Endothelial cell of umbilical vein (primary cell): ENCODE data around the gene AKAP13. TPM values are rescaled to one million over a fixed set of nuclear protein-coding genes. Genes with fewer than 3 reads are reported as not detected.

Experiments
- BruUV-seq: library from RNA; stranded (reverse); fragments of 400-500 nt; replicated peaks from 2 replicates; lab custom pipeline; 2021; lab: Mats Ljungman, UMichigan
- CTCF ChIA-PET: fragments of 300-600, 350-600 bp; sonication (Branson Sonifier 250); formaldehyde crosslinking; loops from one replicate; lab custom pipeline; 2021; ENCODE audit warnings: antibody characterized with exemption, inconsistent platforms; lab: Charles Lee
- POLR2A ChIA-PET: fragments of 300-600, 350-600 bp; sonication (Branson Sonifier 250); formaldehyde crosslinking; loops from one replicate; lab custom pipeline; 2021; ENCODE audit warnings: antibody characterized with exemption, inconsistent platforms; lab: Charles Lee
- DNase-seq: peaks from one replicate; pipeline ENCODE4 v3.0.0-alpha.2; 2011; ENCODE audit warnings: low read depth, low spot score
- FAIRE-seq: peaks from 2 replicates; lab custom pipeline; 2011; peaks lifted over from hg19 to GRCh38; lab: Jason Lieb, UNC
- H2AFZ ChIP-seq: 2 replicates; pipeline ENCODE4 v1.6.0; 2012; ENCODE audit warnings: low read depth, low read length, control low read depth, inconsistent platforms
- H3K27ac ChIP-seq: 2 replicates; pipeline ENCODE4 v1.5.1; 2011; ENCODE audit warnings: low read depth, mild to moderate bottlenecking, control low read depth, low read length, moderate library complexity; ENCODE audit not compliant: insufficient read depth
- H3K27me3 ChIP-seq, 2 experiments: 2 replicates each; pipeline versions ENCODE4 v1.6.0 to v1.6.1; 2011; ENCODE audit warnings: low read length in 2 of 2, mixed read lengths in 1 of 2; ENCODE audit not compliant: control insufficient read depth in 2 of 2, insufficient read depth in 2 of 2
- H3K36me3 ChIP-seq, 2 experiments: 2 replicates in 1 of 2; 3 replicates in 1 of 2; pipeline ENCODE4 v1.5.1; 2011; ENCODE audit warnings: low read length in 2 of 2, mild to moderate bottlenecking in 1 of 2, moderate library complexity in 1 of 2; ENCODE audit not compliant: control insufficient read depth in 2 of 2, insufficient read depth in 2 of 2; ENCODE audit errors: extremely low read depth in 1 of 2
- H3K4me1 ChIP-seq: 3 replicates; pipeline ENCODE4 v1.5.1; 2011; ENCODE audit warnings: mild to moderate bottlenecking, low read length; ENCODE audit not compliant: control insufficient read depth, insufficient read depth; ENCODE audit errors: extremely low read depth
- H3K4me2 ChIP-seq: 2 replicates; pipeline ENCODE4 v1.6.1; 2011; ENCODE audit warnings: low read length, control low read depth, mixed read lengths; ENCODE audit not compliant: insufficient read depth
- H3K4me3 ChIP-seq, 3 experiments: fragments of 200-600 bp in 1 of 3; sonication (generic), shearing (Covaris generic) in 1 of 3; replicated peaks in 1 of 3; 2 replicates each; pipeline ENCODE4 v1.5.1; 2011 to 2016; ENCODE audit warnings: control low read depth in 3 of 3, low read length in 3 of 3, mild to moderate bottlenecking in 2 of 3, inconsistent platforms in 1 of 3, low read depth in 1 of 3, moderate library complexity in 1 of 3; ENCODE audit not compliant: insufficient read depth in 1 of 3
- H3K79me2 ChIP-seq: 2 replicates; pipeline ENCODE4 v1.6.0; 2012; ENCODE audit warnings: low read length, inconsistent platforms; ENCODE audit not compliant: control insufficient read depth, insufficient read depth
- H3K9ac ChIP-seq: replicated peaks from 2 replicates; pipeline ENCODE3; 2011; ENCODE audit warnings: low read length, control low read depth; ENCODE audit not compliant: insufficient read depth; ENCODE audit errors: extremely low read depth
- H3K9me1 ChIP-seq: replicated peaks from 3 replicates; pipeline ENCODE4 v1.6.0; 2011; ENCODE audit warnings: mild to moderate bottlenecking, low read length; ENCODE audit not compliant: control insufficient read depth, insufficient read depth; ENCODE audit errors: extremely low read depth
- H3K9me3 ChIP-seq: replicated peaks from 2 replicates; pipeline ENCODE4 v1.5.1; 2012; ENCODE audit warnings: low read length, inconsistent platforms; ENCODE audit not compliant: control insufficient read depth, insufficient read depth
- H4K20me1 ChIP-seq: replicated peaks from 2 replicates; pipeline ENCODE3; 2011; ENCODE audit warnings: mild to moderate bottlenecking, low read length; ENCODE audit not compliant: control insufficient read depth, insufficient read depth; ENCODE audit errors: extremely low read depth
- CTCF ChIP-seq, 2 donors: IDR thresholded peaks; 1 replicate in 1 of 2; 2 replicates in 1 of 2; pipeline ENCODE4 v1.5.1; 2011; ENCODE audit warnings: low read length in 2 of 2, mild to moderate bottlenecking in 2 of 2, moderate library complexity in 2 of 2, control low read depth in 1 of 2, inconsistent platforms in 1 of 2, low read depth in 1 of 2; ENCODE audit not compliant: insufficient read depth in 1 of 2; ENCODE audit errors: extremely low read depth in 1 of 2
- EZH2 ChIP-seq: IDR thresholded peaks from 2 replicates; pipeline ENCODE4 v1.6.1; 2012; ENCODE audit warnings: borderline replicate concordance, low read depth, mild to moderate bottlenecking, moderate library complexity, low read length, inconsistent platforms; ENCODE audit not compliant: severe bottlenecking
- FOS ChIP-seq: IDR thresholded peaks from 2 replicates; pipeline ENCODE4 v1.6.1; 2011; ENCODE audit warnings: mild to moderate bottlenecking, low read length, moderate library complexity, borderline replicate concordance; ENCODE audit not compliant: insufficient read depth
- GATA2 ChIP-seq: IDR thresholded peaks from 2 replicates; pipeline ENCODE4 v1.7.0; 2011; ENCODE audit warnings: low read depth, mild to moderate bottlenecking, moderate library complexity, mixed read lengths, low read length; ENCODE audit not compliant: insufficient read length, insufficient read depth
- JUN ChIP-seq: IDR thresholded peaks from 2 replicates; pipeline ENCODE4 v1.6.1; 2011; ENCODE audit warnings: borderline replicate concordance, low read depth; ENCODE audit not compliant: insufficient read length, insufficient read depth
- MAX ChIP-seq: IDR thresholded peaks from 2 replicates; pipeline ENCODE4 v1.6.1; 2011; ENCODE audit not compliant: insufficient read depth, insufficient read length
- MYC ChIP-seq: IDR thresholded peaks from one replicate; pipeline ENCODE4 v1.6.1; 2011; ENCODE audit warnings: mild to moderate bottlenecking, low read depth, low read length
- POLR2A ChIP-seq: IDR thresholded peaks from 2 replicates; pipeline ENCODE4 v1.6.1; 2012; ENCODE audit warnings: low read depth, mild to moderate bottlenecking, control low read depth, low read length
- POLR2AphosphoS5 ChIP-seq: IDR thresholded peaks from 2 replicates; pipeline ENCODE4 v1.6.1; 2012; ENCODE audit warnings: low read depth, mild to moderate bottlenecking, control low read depth, low read length, moderate library complexity; ENCODE audit not compliant: insufficient read depth
- dilution Hi-C: fragments of 300-500 bp; cut with MboI; formaldehyde crosslinking; loops from one replicate; pipeline ENCODE4 v1.15.0; 2019; ENCODE audit warnings: low sequenced_read_pairs; ENCODE audit not compliant: extremely low pct_ligation_motif_present
- intact Hi-C: fragments of 100-400 bp; cut with micrococcal nuclease; formaldehyde crosslinking; loops from one replicate; pipeline ENCODE4 v1.10.0; 2022
- polyA plus RNA-seq, 4 experiments: library from polyadenylated mRNA; depleted of rRNA in 3 of 4; stranded (reverse) in 3 of 4; unstranded in 1 of 4; fragments of >200 nt; gene quantifications; 2 replicates each; pipeline versions ENCODE4 v1.2.1 to v1.2.3, GENCODE V29; 2011 to 2012; ENCODE audit warnings: missing spikeins in 1 of 4
- total RNA-seq: library from RNA; stranded (reverse); gene quantifications from 2 replicates; pipeline ENCODE4 v1.2.3, GENCODE V29; 2021

The AKAP13 gene
- total and polyA plus RNA-seq, 2 donors (not counting 3 experiments of a cell fraction or from before 2014, with no cell fraction given) = 22.8 to 87.8 TPM

- H4K20me1 ChIP-seq = no peaks in the 10 kb centered on the region
- TF ChIP-seq EZH2 (no peak), POLR2A (no peak), JUN (no peak), MYC (no peak), GATA2 (no peak), MAX (no peak), FOS (no peak), POLR2AphosphoS5 (no peak), CTCF (IDR thresholded peaks at IDR 0.05; ENCODE audit: extremely low read depth in 1 of 2, insufficient read depth in 1 of 2, low read depth in 1 of 2, low read length in 2 of 2) (no peak)
- no peak overlapping the region for H3K4me2 ChIP-seq
- H3K27ac ChIP-seq = no peak overlapping the region
- H3K9ac ChIP-seq = no peak overlapping the region
- no peaks in the 10 kb centered on the region for H3K36me3 ChIP-seq
- ChIA-PET POLR2A (no interaction called here), CTCF (interaction anchor here (1.6 kb wide), 1 partner anchor 54 kb away, joined by 3 read pairs; no protein-coding TSS in a partner anchor)
- no peaks in the 10 kb centered on the region for H3K4me1 ChIP-seq
- DNase-seq (no peak), FAIRE-seq (no peak)
- dilution Hi-C loops (no loop called here), intact Hi-C loops (no loop called here)
- H3K9me3 ChIP-seq = no peaks in the 10 kb centered on the region
- H3K79me2 ChIP-seq = no peaks in the 10 kb centered on the region
- no peaks in the 10 kb centered on the region for H3K9me1 ChIP-seq
- no peak overlapping the region for H2AFZ ChIP-seq
- no peaks in the 10 kb centered on the region for H3K27me3 ChIP-seq
- H3K4me3 ChIP-seq = no peak overlapping the region
- BruUV-seq = no TSS peak
Observed at GRCh38 chr15:85778107-85778776, 397.8 kb downstream of the AKAP13 start.
